HepG2 (cell line): ENCODE results near the gene TRIM3. TPM values are rescaled to one million over a fixed set of nuclear protein-coding genes. Genes with fewer than 3 reads are reported as not detected.

ENCODE experiments used
- ATAC-seq: fragments of 200-7000 bp; cut with Tn5 transposase; 3 replicates; pipeline ENCODE4 v1.9.1; 2020; ENCODE audit warnings: mild to moderate bottlenecking, moderate library complexity
- BruUV-seq: library from RNA; stranded (reverse); fragments of 400-500 nt; replicated peaks from 2 replicates; lab custom pipeline; 2021; lab: Mats Ljungman, UMichigan
- CTCF ChIA-PET: fragments of 300-600 bp; formaldehyde crosslinking; extraction: SDS; loops from one replicate; lab custom pipeline; 2021; ENCODE audit warnings: low total read pairs, inconsistent platforms, low intra/inter-chr PET ratio; lab: Yijun Ruan, JAX
- POLR2A ChIA-PET: fragments of 350-600 bp; sonication (Branson Sonifier 250); formaldehyde crosslinking; loops from one replicate; lab custom pipeline; 2020; ENCODE audit warnings: antibody characterized with exemption, inconsistent platforms; lab: Yijun Ruan, JAX
- DNase-seq: peaks from one replicate; pipeline ENCODE4 v3.0.0-alpha.2; 2015; ENCODE audit warnings: low spot score
- FAIRE-seq: peaks from 3 replicates; lab custom pipeline; 2011; peaks lifted over from hg19 to GRCh38; lab: Jason Lieb, UNC
- H2AFZ ChIP-seq: one replicate; pipeline ENCODE4 v1.6.1; 2011; ENCODE audit warnings: low read length, inconsistent platforms
- H3K27ac ChIP-seq: fragments of 300-600 bp; 3 replicates; pipeline ENCODE4 v1.8.0; 2011; ENCODE audit warnings: mixed run types, mild to moderate bottlenecking, mixed read lengths, low read length, inconsistent platforms; ENCODE audit not compliant: insufficient read depth; ENCODE audit errors: extremely low read length
- H3K27me3 ChIP-seq, 2 experiments: fragments of 200-600 bp in 1 of 2; 2 replicates in 1 of 2; 3 replicates in 1 of 2; pipeline versions ENCODE4 v1.6.0 to v1.8.0; 2011; ENCODE audit warnings: low read length in 2 of 2, mild to moderate bottlenecking in 2 of 2, moderate library complexity in 2 of 2, inconsistent platforms in 1 of 2; ENCODE audit not compliant: insufficient read depth in 2 of 2, control insufficient read depth in 1 of 2
- H3K36me3 ChIP-seq, 2 experiments: fragments of 200-600 bp in 1 of 2; replicated peaks in 1 of 2; 2 replicates in 1 of 2; 3 replicates in 1 of 2; pipeline versions ENCODE4 v1.5.1 to v1.8.0; 2011; ENCODE audit warnings: low read length in 2 of 2, inconsistent platforms in 1 of 2; ENCODE audit not compliant: insufficient read depth in 2 of 2, control insufficient read depth in 1 of 2
- H3K4me1 ChIP-seq: 2 replicates; pipeline ENCODE4 v1.5.1; 2012; ENCODE audit warnings: low read length, inconsistent platforms; ENCODE audit not compliant: insufficient read depth
- H3K4me2 ChIP-seq: 2 replicates; pipeline ENCODE4 v1.6.0; 2011; ENCODE audit warnings: low read depth, low read length, inconsistent platforms
- H3K4me3 ChIP-seq, 3 experiments: fragments of 200-600 bp in 1 of 3; sonication (generic), shearing (Covaris generic) in 1 of 3; replicated peaks in 1 of 3; 2 replicates each; pipeline ENCODE4 v1.5.1; 2011 to 2016; ENCODE audit warnings: low read length in 3 of 3, inconsistent platforms in 2 of 3, low read depth in 2 of 3, mild to moderate bottlenecking in 2 of 3, control low read depth in 1 of 3, mixed read lengths in 1 of 3; ENCODE audit not compliant: insufficient read depth in 1 of 3
- H3K79me2 ChIP-seq: one replicate; pipeline ENCODE4 v1.6.1; 2011; ENCODE audit warnings: low read length, inconsistent platforms; ENCODE audit not compliant: insufficient read depth
- H3K9ac ChIP-seq: 2 replicates; pipeline ENCODE4 v1.6.0; 2011; ENCODE audit warnings: mild to moderate bottlenecking, low read depth, low read length, inconsistent platforms; ENCODE audit not compliant: insufficient read depth
- H3K9me3 ChIP-seq: 2 replicates; pipeline ENCODE4 v1.5.1; 2012; ENCODE audit warnings: mild to moderate bottlenecking, low read length
- H4K20me1 ChIP-seq: 2 replicates; pipeline ENCODE4 v1.6.0; 2011; ENCODE audit warnings: inconsistent platforms, mild to moderate bottlenecking, low read length, moderate library complexity; ENCODE audit not compliant: insufficient read depth
- AGO1 ChIP-seq: fragments of 200-400 bp; formaldehyde crosslinking; IDR thresholded peaks from 2 replicates; pipeline ENCODE4 v1.6.1; 2017; ENCODE audit warnings: mild to moderate bottlenecking, low read depth, low read length, moderate library complexity; ENCODE audit not compliant: poor library complexity, severe bottlenecking
- E2F2 ChIP-seq: sonication (generic); formaldehyde crosslinking; IDR thresholded peaks from 2 replicates; pipeline ENCODE4 v1.4.0; 2020; ENCODE audit warnings: missing genetic modification reagents, borderline replicate concordance
- ETV6 ChIP-seq: sonication (generic); formaldehyde crosslinking; conservative IDR thresholded peaks from 2 replicates; pipeline ENCODE4 v1.4.0; 2020; ENCODE audit warnings: missing genetic modification reagents
- HBP1 ChIP-seq: IDR thresholded peaks from 2 replicates; pipeline ENCODE4 v1.6.1; 2016; ENCODE audit warnings: low read depth, control low read depth
- HHEX ChIP-seq: IDR thresholded peaks from 2 replicates; pipeline ENCODE4 v1.6.1; 2016; ENCODE audit warnings: control low read depth
- HNRNPH1 ChIP-seq: fragments of 200-400 bp; formaldehyde crosslinking; optimal IDR thresholded peaks from 2 replicates; pipeline ENCODE3; 2017; ENCODE audit warnings: mild to moderate bottlenecking, low read depth, low read length
- KAT8 ChIP-seq: IDR thresholded peaks from 2 replicates; pipeline ENCODE4 v1.6.1; 2016; ENCODE audit warnings: missing genetic modification reagents, missing compliant biosample characterization
- SOX13 ChIP-seq, 3 experiments: fragments of 450-650 bp in 1 of 3; sonication (generic) in 1 of 3; formaldehyde crosslinking in 1 of 3; IDR thresholded peaks in 2 of 3; conservative IDR thresholded peaks in 1 of 3; 2 replicates each; pipeline versions ENCODE4 v1.5.0 to v1.6.1; 2016 to 2020; ENCODE audit warnings: antibody characterized with exemption in 1 of 3, mild to moderate bottlenecking in 1 of 3, missing compliant biosample characterization in 1 of 3, missing genetic modification reagents in 1 of 3, moderate library complexity in 1 of 3
- XRCC5 ChIP-seq: fragments of 200-400 bp; formaldehyde crosslinking; optimal IDR thresholded peaks from 2 replicates; pipeline ENCODE3; 2017; ENCODE audit warnings: mild to moderate bottlenecking, low read length
- ZNF564 ChIP-seq: sonication (generic); formaldehyde crosslinking; IDR thresholded peaks from 2 replicates; pipeline ENCODE4 v1.8.1; 2023; ENCODE audit warnings: mild to moderate bottlenecking, missing genetic modification reagents
- WGBS: methylation state at CpG from one replicate; pipeline ENCODE4 v1.1.6; 2017; ENCODE audit warnings: low lambda C conversion rate; 5-methylcytosine and 5-hydroxymethylcytosine counted together
- in situ Hi-C: cut with HindIII; loops from 2 replicates; pipeline ENCODE4 v1.10.0; 2017; ENCODE audit warnings: low pct_unique_long_range_greater_than_20kb; ENCODE audit not compliant: extremely low pct_ligation_motif_present
- intact Hi-C: fragments of 100-400 bp; cut with micrococcal nuclease; formaldehyde crosslinking; loops from one replicate; pipeline ENCODE4 v1.10.0; 2022; ENCODE audit not compliant: unreplicated experiment
- polyA plus RNA-seq, 8 experiments: library from polyadenylated mRNA; depleted of rRNA in 3 of 8; stranded (reverse) in 7 of 8; unstranded in 1 of 8; fragments of >200 nt; fragmentation: Illumina TruSeq in 4 of 8; extraction: Trizol in 4 of 8; gene quantifications; 2 replicates each; pipeline versions ENCODE4 v1.2.1 to v1.2.3, GENCODE V29; 2011 to 2016; ENCODE audit warnings: low read depth in 4 of 8, missing spikeins in 1 of 8, mixed read lengths in 1 of 8; ENCODE audit not compliant: insufficient read depth in 1 of 8
- total RNA-seq, 5 experiments: library from RNA; depleted of rRNA; stranded (reverse); fragments of >200 nt; fragmentation: Illumina TruSeq; extraction: Trizol; gene quantifications; 2 replicates each; pipeline ENCODE4 v1.2.3, GENCODE V29; 2016; ENCODE audit warnings: low read depth in 1 of 5
- TF ChIP-seq, protein P1 (sequence below): sonication (generic); formaldehyde crosslinking; IDR thresholded peaks from 2 replicates; pipeline ENCODE4 v1.4.0; 2020; ENCODE audit warnings: mild to moderate bottlenecking, missing genetic modification reagents, borderline replicate concordance

The TRIM3 gene
- total and polyA plus RNA-seq, 2 of the 13 experiments (the other 11 are each of a cell fraction or from before 2014, with no cell fraction given) = 3.6 to 6.3 TPM

DNA sequence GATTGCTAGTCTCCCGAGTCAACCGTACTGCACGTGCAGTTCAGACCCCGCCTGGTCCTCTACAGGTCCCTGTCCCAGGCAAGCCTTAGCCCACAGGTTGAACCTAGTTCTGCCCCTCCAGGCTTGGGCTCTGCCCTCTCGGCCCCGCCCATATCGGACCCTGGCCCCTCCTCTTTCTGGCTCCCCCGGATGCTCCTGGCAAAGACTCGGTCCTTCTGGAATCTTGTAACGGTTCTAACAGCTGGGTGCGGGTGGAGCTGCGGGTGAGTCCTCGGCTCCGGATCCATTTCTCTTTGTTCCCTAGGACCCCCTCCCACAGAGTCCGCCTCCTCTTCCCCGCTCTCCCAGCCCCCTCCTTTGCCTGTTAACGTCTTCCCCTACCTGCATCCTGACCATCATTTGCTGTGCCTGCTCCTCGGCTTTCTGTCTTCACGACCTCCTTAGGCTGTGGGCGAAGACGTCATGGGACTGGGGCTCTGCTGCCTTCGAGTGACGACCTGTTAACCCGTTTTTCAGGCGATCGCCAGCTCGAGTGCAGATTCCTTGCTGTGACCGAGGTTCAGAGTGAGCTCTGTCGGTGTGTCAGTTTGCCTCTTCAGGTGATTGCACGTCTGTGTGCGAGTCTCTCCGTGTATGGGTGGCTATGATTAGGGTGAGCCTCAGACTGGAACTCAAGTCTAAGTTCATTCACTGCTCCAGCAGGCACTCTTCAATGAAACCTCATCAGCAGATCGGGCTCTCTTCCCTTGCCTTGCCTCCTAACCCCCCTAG, 23.5 kb upstream of the TRIM3 start, which contains the start of gene DNHD1 (continued):
- no peak for TF ChIP-seq HBP1 (CRISPR knock-in tag)
- TF ChIP-seq HNRNPH1 = no peak

GRCh38 chr11:6489306-6489705, 15.6 kb upstream of the TRIM3 start:
- CTCF ChIA-PET = no interaction called here
- POLR2A ChIA-PET = interaction anchor here (0.6 to 2.1 kb wide), 4 partner anchors 8 to 110 kb away, joined by 3 to 13 read pairs (median 8); partner anchors contain the start of genes ARFIP2 and TIMM10B
- TF ChIP-seq HHEX (CRISPR knock-in tag) (0 out of 2 replicates have a peak, but pooled peaks have one; percentile 26), AGO1 (no peak), SOX13 (IDR thresholded peaks at IDR 0.05) (no peak), SOX13 (CRISPR knock-in tag; conservative IDR thresholded peaks at IDR 0.05 in 1 of 2, IDR thresholded peaks at IDR 0.05 in 1 of 2) (peak in 1 of 2 experiments; percentile 70; a peak in 2 of 4 replicates), ZNF564 (CRISPR knock-in tag) (no peak), KAT8 (CRISPR knock-in tag) (0 out of 2 replicates have a peak, but pooled peaks have one; percentile 14), ETV6 (no peak), XRCC5 (peak; percentile 12), E2F2 (no peak)
- TF ChIP-seq, protein P1, sequence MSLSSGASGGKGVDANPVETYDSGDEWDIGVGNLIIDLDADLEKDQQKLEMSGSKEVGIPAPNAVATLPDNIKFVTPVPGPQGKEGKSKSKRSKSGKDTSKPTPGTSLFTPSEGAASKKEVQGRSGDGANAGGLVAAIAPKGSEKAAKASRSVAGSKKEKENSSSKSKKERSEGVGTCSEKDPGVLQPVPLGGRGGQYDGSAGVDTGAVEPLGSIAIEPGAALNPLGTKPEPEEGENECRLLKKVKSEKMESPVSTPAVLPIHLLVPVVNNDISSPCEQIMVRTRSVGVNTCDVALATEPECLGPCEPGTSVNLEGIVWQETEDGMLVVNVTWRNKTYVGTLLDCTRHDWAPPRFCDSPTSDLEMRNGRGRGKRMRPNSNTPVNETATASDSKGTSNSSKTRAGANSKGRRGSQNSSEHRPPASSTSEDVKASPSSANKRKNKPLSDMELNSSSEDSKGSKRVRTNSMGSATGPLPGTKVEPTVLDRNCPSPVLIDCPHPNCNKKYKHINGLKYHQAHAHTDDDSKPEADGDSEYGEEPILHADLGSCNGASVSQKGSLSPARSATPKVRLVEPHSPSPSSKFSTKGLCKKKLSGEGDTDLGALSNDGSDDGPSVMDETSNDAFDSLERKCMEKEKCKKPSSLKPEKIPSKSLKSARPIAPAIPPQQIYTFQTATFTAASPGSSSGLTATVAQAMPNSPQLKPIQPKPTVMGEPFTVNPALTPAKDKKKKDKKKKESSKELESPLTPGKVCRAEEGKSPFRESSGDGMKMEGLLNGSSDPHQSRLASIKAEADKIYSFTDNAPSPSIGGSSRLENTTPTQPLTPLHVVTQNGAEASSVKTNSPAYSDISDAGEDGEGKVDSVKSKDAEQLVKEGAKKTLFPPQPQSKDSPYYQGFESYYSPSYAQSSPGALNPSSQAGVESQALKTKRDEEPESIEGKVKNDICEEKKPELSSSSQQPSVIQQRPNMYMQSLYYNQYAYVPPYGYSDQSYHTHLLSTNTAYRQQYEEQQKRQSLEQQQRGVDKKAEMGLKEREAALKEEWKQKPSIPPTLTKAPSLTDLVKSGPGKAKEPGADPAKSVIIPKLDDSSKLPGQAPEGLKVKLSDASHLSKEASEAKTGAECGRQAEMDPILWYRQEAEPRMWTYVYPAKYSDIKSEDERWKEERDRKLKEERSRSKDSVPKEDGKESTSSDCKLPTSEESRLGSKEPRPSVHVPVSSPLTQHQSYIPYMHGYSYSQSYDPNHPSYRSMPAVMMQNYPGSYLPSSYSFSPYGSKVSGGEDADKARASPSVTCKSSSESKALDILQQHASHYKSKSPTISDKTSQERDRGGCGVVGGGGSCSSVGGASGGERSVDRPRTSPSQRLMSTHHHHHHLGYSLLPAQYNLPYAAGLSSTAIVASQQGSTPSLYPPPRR = peak; percentile 33; the same call in 1 of the 2 replicates

More at GRCh38 chr11:6489306-6489705, 15.6 kb upstream of the TRIM3 start:
- Histone ChIP-seq H4K20me1 (no peaks in the 10 kb centered on the region; the same call in 1 of the 2 replicates), H3K4me1 (peaks cover 57% of the 10 kb centered on the region), H2AFZ (no peak overlapping the region), H3K27ac (no peak overlapping the region), H3K36me3 (peaks cover 2 to 11% of the 10 kb centered on the region in 2 experiments), H3K9me3 (no peaks in the 10 kb centered on the region), H3K27me3 (no peaks in the 10 kb centered on the region), H3K4me2 (peak overlapping the region; percentile 13; the same call in 1 of the 2 replicates), H3K4me3 (no peak overlapping the region), H3K79me2 (no peaks in the 10 kb centered on the region), H3K9ac (no peak overlapping the region)
- intact Hi-C loops = loop anchor here (10.0 kb wide), 1 partner anchor 255 kb away; the partner anchor contains the start of genes CNGA4 and FHIP1B
- WGBS = 49% methylated on average over 4 of the region's 4 CpGs
- ATAC-seq = peak; percentile 88
- in situ Hi-C loops = loop anchor here (10.0 kb wide), 1 partner anchor 115 kb away; the partner anchor contains the start of genes ILK and RRP8
- DNase-seq = peak; percentile 69
- no TSS peak for BruUV-seq
- FAIRE-seq = peak; percentile 34
